Kasumi-1 (cell line): ENCODE results near the gene ITGA3.
A peak's percentile ranks its signal among the peaks of the same experiment; 100 is the strongest.
"Not testable (repeated sequence)": the region's sequence is repeated elsewhere in the genome, so short reads cannot be mapped to it uniquely, and the experiment has no call there.

Experiments
- DNase-seq, 2 experiments: peaks; one replicate each; lab custom pipeline; 2025; lab: John Stamatoyannopoulos, UW

Gene ITGA3

GRCh38 chr17:50052822-50053653, 2.9 kb upstream of the ITGA3 start:
- no peak for DNase-seq

GRCh38 chr17:50053654-50053960, 2.3 kb upstream of the ITGA3 start:
- DNase-seq, result no peak

GRCh38 chr17:50055055-50055425, 870 bp upstream of the ITGA3 start:
- no peak for DNase-seq

GRCh38 chr17:50056217-50056960, 479 bp downstream of the ITGA3 start:
- DNase-seq, result peak; percentile 51 to 57

- no peak for DNase-seq
Measured at GRCh38 chr17:50056961-50057330, 1.0 kb downstream of the ITGA3 start.

GRCh38 chr17:50057521-50057991, 1.6 kb downstream of the ITGA3 start:
- DNase-seq, result no peak

GRCh38 chr17:50058296-50058953, 2.5 kb downstream of the ITGA3 start:
- no peak for DNase-seq

- DNase-seq, result no peak
Measured at GRCh38 chr17:50059256-50059655, 3.3 kb downstream of the ITGA3 start.

- no peak for DNase-seq
Measured at GRCh38 chr17:50059759-50060273, 3.9 kb downstream of the ITGA3 start.

GRCh38 chr17:50060951-50061712, 5.2 kb downstream of the ITGA3 start:
- no peak for DNase-seq

GRCh38 chr17:50061713-50062045, 5.8 kb downstream of the ITGA3 start:
- DNase-seq, result not testable (repeated sequence)

- DNase-seq, result no peak
Measured at GRCh38 chr17:50062293-50063243, 6.7 kb downstream of the ITGA3 start.

- no peak for DNase-seq
Measured at GRCh38 chr17:50063561-50064252, 7.8 kb downstream of the ITGA3 start.

GRCh38 chr17:50064253-50065001, 8.5 kb downstream of the ITGA3 start:
- DNase-seq, result peak; percentile 90 to 95

- DNase-seq, result no peak
Measured at GRCh38 chr17:50065056-50065455, 9.1 kb downstream of the ITGA3 start.

- DNase-seq, result no peak
Measured at GRCh38 chr17:50066995-50067394, 11.1 kb downstream of the ITGA3 start.

GRCh38 chr17:50067996-50068395, 12.1 kb downstream of the ITGA3 start:
- no peak for DNase-seq

- DNase-seq, result no peak
Measured at GRCh38 chr17:50070908-50071680, 15.2 kb downstream of the ITGA3 start.

- no peak for DNase-seq
Measured at GRCh38 chr17:50071692-50072091, 15.8 kb downstream of the ITGA3 start.
